Measurements from ENCODE around the gene CAMSAP1. TPM values are rescaled to one million over a fixed set of nuclear protein-coding genes. Genes with fewer than 3 reads are reported as not detected.

The CAMSAP1 gene
- total RNA-seq, 1 donor from 2014 or later, result 31.1 TPM

- no peak for DNase-seq (ENCODE audit: low read depth)
- no peak overlapping the region for H3K4me3 ChIP-seq (ENCODE audit: low read depth, low read length)
- no peak for TF ChIP-seq CTCF (conservative IDR thresholded peaks at IDR 0.05; ENCODE audit: low read depth, low read length)
Observed at GRCh38 chr9:135761150-135761844, 146.0 kb downstream of the CAMSAP1 start.

GRCh38 chr9:135760465-135760864 lies 146.9 kb downstream of the CAMSAP1 start:
- DNase-seq (ENCODE audit: low read depth), result no peak
- H3K4me3 ChIP-seq (ENCODE audit: low read depth, low read length), result no peak overlapping the region
- TF ChIP-seq CTCF (conservative IDR thresholded peaks at IDR 0.05; ENCODE audit: low read depth, low read length), result no peak

DNA sequence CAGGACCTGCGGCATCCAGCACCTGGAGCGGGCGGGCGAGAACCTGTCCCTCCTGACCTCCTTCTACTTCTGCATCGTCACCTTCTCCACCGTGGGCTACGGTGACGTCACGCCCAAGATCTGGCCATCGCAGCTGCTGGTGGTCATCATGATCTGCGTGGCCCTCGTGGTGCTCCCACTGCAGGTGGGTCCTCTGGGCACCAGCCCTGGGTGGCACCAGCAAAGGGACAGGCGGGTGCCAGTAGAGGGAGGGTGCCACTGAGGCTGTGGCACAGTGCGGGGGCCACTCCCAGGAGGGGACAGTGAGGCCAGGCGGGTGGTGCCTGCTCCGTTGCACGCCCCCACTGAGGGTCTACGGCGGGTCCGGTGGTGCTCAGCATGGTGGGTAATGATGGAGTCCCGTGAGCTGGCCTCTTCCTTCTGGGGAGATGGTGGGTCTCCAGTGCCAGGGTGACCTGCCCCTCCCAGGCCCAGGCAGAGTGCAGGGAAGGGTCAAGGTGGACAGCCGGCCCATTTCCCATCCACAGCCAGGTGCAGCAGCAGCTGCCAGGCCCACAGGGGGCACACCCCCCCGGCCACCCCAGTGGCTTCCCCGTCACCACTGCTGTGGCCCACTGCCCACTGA lies 147.6 kb downstream of the CAMSAP1 start:
- no peak overlapping the region for H3K4me3 ChIP-seq (ENCODE audit: low read depth, low read length)
- no peak for TF ChIP-seq CTCF (conservative IDR thresholded peaks at IDR 0.05; ENCODE audit: low read depth, low read length)
- DNase-seq (ENCODE audit: low read depth), result no peak

- TF ChIP-seq CTCF (conservative IDR thresholded peaks at IDR 0.05; ENCODE audit: low read depth, low read length), result no peak
Observed at GRCh38 chr9:135758870-135759269, 148.5 kb downstream of the CAMSAP1 start.

More at GRCh38 chr9:135758870-135759269, 148.5 kb downstream of the CAMSAP1 start:
- no peak for DNase-seq (ENCODE audit: low read depth)
- no peak overlapping the region for H3K4me3 ChIP-seq (ENCODE audit: low read depth, low read length)

Other genes with a start within 250 kb of the CAMSAP1 start
- gene LCN9, start 244.2 kb downstream of the CAMSAP1 start, total RNA-seq, result not detected in 2 replicates
- not detected in 2 replicates for gene SOHLH1, start 208.1 kb downstream of the CAMSAP1 start, total RNA-seq
- gene KCNT1, start 205.4 kb downstream of the CAMSAP1 start, total RNA-seq, result not detected in 2 replicates
- 40.9 and 60.8 TPM in 2 replicates for gene UBAC1, start 53.8 kb upstream of the CAMSAP1 start, total RNA-seq
- 21.3 and 23.9 TPM in 2 replicates for gene NACC2, start 187.7 kb upstream of the CAMSAP1 start, total RNA-seq
- gene TMEM250, start 211.3 kb upstream of the CAMSAP1 start, total RNA-seq, result 37.5 and 51.7 TPM in 2 replicates

Measured in epithelial cell of proximal tubule (primary cell).